Nephron progenitor cell (in vitro differentiated cells): Measurements from ENCODE around the gene PLEKHA5.

Experiments
- DNase-seq: peaks from one replicate; pipeline ENCODE4 v3.0.0; 2021
- H3K27ac Mint-ChIP-seq: 2 replicates; pipeline ENCODE4 v1.8.0; 2021; ENCODE audit warnings: mild to moderate bottlenecking, moderate library complexity, mixed read lengths
- H3K27me3 Mint-ChIP-seq: 2 replicates; pipeline ENCODE4 v1.8.0; 2021; ENCODE audit warnings: mild to moderate bottlenecking, low read depth, mixed read lengths; ENCODE audit not compliant: poor library complexity
- H3K36me3 Mint-ChIP-seq: 2 replicates; pipeline ENCODE4 v1.8.0; 2021; ENCODE audit warnings: low read depth, mixed read lengths
- H3K4me1 Mint-ChIP-seq: 2 replicates; pipeline ENCODE4 v1.8.0; 2021; ENCODE audit warnings: mixed read lengths
- H3K4me3 Mint-ChIP-seq: 2 replicates; pipeline ENCODE4 v1.8.0; 2021; ENCODE audit warnings: mild to moderate bottlenecking, moderate library complexity, mixed read lengths
- H3K9me3 Mint-ChIP-seq: 2 replicates; pipeline ENCODE4 v1.8.0; 2021; ENCODE audit warnings: mild to moderate bottlenecking, moderate library complexity, mixed read lengths
- CTCF ChIP-seq: fragments of 200-600 bp; sonication (generic); IDR thresholded peaks from 2 replicates; pipeline ENCODE4 v1.5.0; 2021; ENCODE audit warnings: antibody characterized with exemption

Gene PLEKHA5

GRCh38 chr12:19298836-19299605 lies 169.5 kb downstream of the PLEKHA5 start:
- no peak for DNase-seq
- no peak for TF ChIP-seq CTCF
- no peaks in the 10 kb centered on the region for H3K9me3 Mint-ChIP-seq
- peaks cover 26% of the 10 kb centered on the region for H3K36me3 Mint-ChIP-seq
- H3K27ac Mint-ChIP-seq: no peak overlapping the region
- no peak overlapping the region for H3K4me3 Mint-ChIP-seq
- H3K27me3 Mint-ChIP-seq: no peaks in the 10 kb centered on the region
- H3K4me1 Mint-ChIP-seq: no peaks in the 10 kb centered on the region

- Mint-ChIP-seq H3K9me3 (no peaks in the 10 kb centered on the region), H3K36me3 (peaks cover 26% of the 10 kb centered on the region), H3K27ac (peak overlapping the region; percentile 18), H3K27me3 (no peaks in the 10 kb centered on the region), H3K4me1 (no peaks in the 10 kb centered on the region), H3K4me3 (no peak overlapping the region)
- DNase-seq: no peak
- TF ChIP-seq CTCF: no peak
These were observed 170.2 kb downstream of the PLEKHA5 start for GRCh38 chr12:19299765-19300164.

- no peak for DNase-seq
- no peaks in the 10 kb centered on the region for H3K27me3 Mint-ChIP-seq
- H3K4me1 Mint-ChIP-seq: no peaks in the 10 kb centered on the region
- no peak for TF ChIP-seq CTCF
- no peak overlapping the region for H3K4me3 Mint-ChIP-seq
- H3K27ac Mint-ChIP-seq: no peak overlapping the region
- no peaks in the 10 kb centered on the region for H3K9me3 Mint-ChIP-seq
- peaks cover 39% of the 10 kb centered on the region for H3K36me3 Mint-ChIP-seq
These were observed 171.7 kb downstream of the PLEKHA5 start for GRCh38 chr12:19301223-19301622.

- DNase-seq: no peak
- Mint-ChIP-seq H3K27me3 (no peaks in the 10 kb centered on the region), H3K27ac (no peak overlapping the region), H3K4me3 (no peak overlapping the region), H3K9me3 (peaks cover 3% of the 10 kb centered on the region), H3K4me1 (no peaks in the 10 kb centered on the region), H3K36me3 (peaks cover 41% of the 10 kb centered on the region)
- TF ChIP-seq CTCF: no peak
These were observed 172.2 kb downstream of the PLEKHA5 start for GRCh38 chr12:19301688-19302087.

- peaks cover 5% of the 10 kb centered on the region for H3K9me3 Mint-ChIP-seq
- TF ChIP-seq CTCF: no peak
- H3K27ac Mint-ChIP-seq: no peak overlapping the region
- H3K4me1 Mint-ChIP-seq: no peaks in the 10 kb centered on the region
- H3K4me3 Mint-ChIP-seq: no peak overlapping the region
- no peak for DNase-seq
- H3K27me3 Mint-ChIP-seq: no peaks in the 10 kb centered on the region
- H3K36me3 Mint-ChIP-seq: peaks cover 42% of the 10 kb centered on the region
These were observed 172.6 kb downstream of the PLEKHA5 start for GRCh38 chr12:19302100-19302640.

- TF ChIP-seq CTCF: no peak
- Mint-ChIP-seq H3K27me3 (no peaks in the 10 kb centered on the region), H3K4me1 (no peaks in the 10 kb centered on the region), H3K9me3 (peaks cover 5% of the 10 kb centered on the region), H3K27ac (no peak overlapping the region), H3K4me3 (no peak overlapping the region), H3K36me3 (peaks cover 50% of the 10 kb centered on the region)
- DNase-seq: no peak
These were observed 174.0 kb downstream of the PLEKHA5 start for GRCh38 chr12:19303496-19303895.
